CD14-positive monocyte (primary cell): ENCODE results near the gene UQCRHL. TPM values are rescaled to one million over a fixed set of nuclear protein-coding genes. Genes with fewer than 3 reads are reported as not detected.
A peak's percentile ranks its signal among the peaks of the same experiment; 100 is the strongest.

Source experiments
- DNase-seq, 3 donors: peaks; one replicate each; pipeline ENCODE4 v3.0.0-alpha.2; 2011 to 2022
- H2AFZ ChIP-seq: 2 replicates; pipeline ENCODE4 v1.6.0; 2012; ENCODE audit warnings: mild to moderate bottlenecking, low read depth, low read length, inconsistent platforms; ENCODE audit not compliant: insufficient read depth, poor library complexity, severe bottlenecking
- H3K27ac ChIP-seq, 2 donors: 1 replicate in 1 of 2; 2 replicates in 1 of 2; pipeline ENCODE4 v1.5.1; 2012 to 2013; ENCODE audit warnings: low read length in 2 of 2, control low read depth in 1 of 2, inconsistent platforms in 1 of 2, low read depth in 1 of 2, mild to moderate bottlenecking in 1 of 2
- H3K27me3 ChIP-seq, 2 donors: one replicate each; pipeline versions ENCODE4 v1.6.0 to v1.6.1; 2011 to 2013; ENCODE audit warnings: low read length in 2 of 2; ENCODE audit not compliant: control insufficient read depth in 2 of 2, insufficient read depth in 2 of 2
- H3K36me3 ChIP-seq, 2 donors: replicated peaks in 1 of 2; 1 replicate in 1 of 2; 2 replicates in 1 of 2; pipeline versions ENCODE4 v1.5.1 to v1.6.1; 2012 to 2013; ENCODE audit warnings: low read length in 2 of 2, control low read depth in 1 of 2, inconsistent platforms in 1 of 2, mild to moderate bottlenecking in 1 of 2; ENCODE audit not compliant: insufficient read depth in 2 of 2, control insufficient read depth in 1 of 2
- H3K4me1 ChIP-seq, 2 donors: 1 replicate in 1 of 2; 2 replicates in 1 of 2; pipeline versions ENCODE4 v1.5.1 to v1.6.1; 2012 to 2013; ENCODE audit warnings: low read length in 2 of 2, control low read depth in 1 of 2, inconsistent platforms in 1 of 2, mild to moderate bottlenecking in 1 of 2, moderate library complexity in 1 of 2; ENCODE audit not compliant: insufficient read depth in 2 of 2, control insufficient read depth in 1 of 2
- H3K4me2 ChIP-seq: replicated peaks from 2 replicates; pipeline ENCODE3; 2012; ENCODE audit warnings: low read length, moderate library complexity, mild to moderate bottlenecking; ENCODE audit not compliant: poor library complexity, severe bottlenecking; ENCODE audit errors: extremely low read depth
- H3K4me3 ChIP-seq, 3 experiments: fragments of 200-600 bp in 1 of 3; sonication (generic) in 1 of 3; replicated peaks in 1 of 3; 1 replicate in 2 of 3; 2 replicates in 1 of 3; pipeline ENCODE4 v1.5.1; 2011 to 2013; ENCODE audit warnings: low read length in 3 of 3, mild to moderate bottlenecking in 3 of 3, control low read depth in 2 of 3, low read depth in 2 of 3, inconsistent platforms in 1 of 3, moderate library complexity in 1 of 3
- H3K79me2 ChIP-seq: 2 replicates; pipeline ENCODE4 v1.6.0; 2012; ENCODE audit warnings: mild to moderate bottlenecking, control low read depth, inconsistent platforms, low read length, moderate library complexity; ENCODE audit not compliant: insufficient read depth
- H3K9ac ChIP-seq: 2 replicates; pipeline ENCODE4 v1.6.0; 2017; ENCODE audit warnings: low read length, mild to moderate bottlenecking; ENCODE audit not compliant: insufficient read depth, poor library complexity, severe bottlenecking
- H3K9me3 ChIP-seq, 2 donors: replicated peaks in 1 of 2; 1 replicate in 1 of 2; 2 replicates in 1 of 2; pipeline versions ENCODE4 v1.5.1 to v1.6.1; 2012 to 2013; ENCODE audit warnings: low read length in 2 of 2, control low read depth in 1 of 2; ENCODE audit not compliant: control insufficient read depth in 1 of 2, insufficient read depth in 1 of 2
- H4K20me1 ChIP-seq: 2 replicates; pipeline ENCODE4 v1.6.0; 2012; ENCODE audit warnings: mild to moderate bottlenecking, low read length, control low read depth, moderate library complexity; ENCODE audit not compliant: insufficient read depth
- H3K27ac Mint-ChIP-seq, 7 donors: one replicate each; pipeline ENCODE4 v1.8.0; 2020; ENCODE audit warnings: mild to moderate bottlenecking in 7 of 7, mixed read lengths in 7 of 7, moderate library complexity in 6 of 7, inconsistent platforms in 2 of 7
- H3K27me3 Mint-ChIP-seq, 3 donors: one replicate each; pipeline ENCODE4 v1.8.0; 2021 to 2022; ENCODE audit warnings: low read depth in 3 of 3, mild to moderate bottlenecking in 3 of 3, mixed read lengths in 3 of 3, moderate library complexity in 3 of 3, inconsistent platforms in 1 of 3
- H3K36me3 Mint-ChIP-seq, 2 donors: one replicate each; pipeline ENCODE4 v1.8.0; 2020; ENCODE audit warnings: mixed read lengths in 2 of 2, inconsistent platforms in 1 of 2, mild to moderate bottlenecking in 1 of 2
- H3K4me1 Mint-ChIP-seq: one replicate; pipeline ENCODE4 v1.8.0; 2020; ENCODE audit warnings: mild to moderate bottlenecking, mixed read lengths
- H3K4me3 Mint-ChIP-seq, 2 donors: one replicate each; pipeline ENCODE4 v1.8.0; 2020; ENCODE audit warnings: mild to moderate bottlenecking in 2 of 2, mixed read lengths in 2 of 2, moderate library complexity in 1 of 2
- H3K9me3 Mint-ChIP-seq, 7 donors: one replicate each; pipeline ENCODE4 v1.8.0; 2020 to 2022; ENCODE audit warnings: mixed read lengths in 7 of 7, mild to moderate bottlenecking in 6 of 7, moderate library complexity in 6 of 7, inconsistent platforms in 2 of 7
- CTCF ChIP-seq: fragments of 200-600 bp; IDR thresholded peaks from one replicate; pipeline ENCODE4 v1.8.0; 2022; ENCODE audit warnings: antibody characterized with exemption, mild to moderate bottlenecking
- WGBS: methylation state at CpG from one replicate; pipeline ENCODE4 v1.1.5; 2013; ENCODE audit warnings: missing lambda C conversion rate; ENCODE audit not compliant: insufficient coverage; 5-methylcytosine and 5-hydroxymethylcytosine counted together
- intact Hi-C, 2 donors: fragments of 100-400 bp; cut with micrococcal nuclease; formaldehyde crosslinking; loops; one replicate each; pipeline versions ENCODE4 v1.15.0 to v1.15.1; 2023
- polyA plus RNA-seq, 3 donors: library from polyadenylated mRNA; depleted of rRNA in 1 of 3; unstranded in 2 of 3; stranded (reverse) in 1 of 3; fragments of 300-500 nt in 2 of 3; fragments of >200 nt in 1 of 3; fragmentation: Illumina TruSeq in 2 of 3; gene quantifications; 1 replicate in 2 of 3; 2 replicates in 1 of 3; pipeline ENCODE4 v1.2.3, GENCODE V29; 2012 to 2021

The UQCRHL gene
- polyA plus RNA-seq, 3 donors, result 1.0 to 1.3 (median 1.0) TPM

- peaks cover 0 to 6% (median 1%) of the 10 kb centered on the region in 7 donors for H3K9me3 Mint-ChIP-seq
- Histone ChIP-seq H3K4me2 (no peak overlapping the region), H3K79me2 (no peaks in the 10 kb centered on the region), H2AFZ (no peak overlapping the region), H3K27me3 (peaks cover 10 to 30% of the 10 kb centered on the region in 2 donors), H3K4me3 (no peak overlapping the region), H3K4me1 (no peaks in the 10 kb centered on the region), H3K27ac (no peak overlapping the region), H3K36me3 (no peaks in the 10 kb centered on the region), H3K9me3 (peaks cover 0 to 5% of the 10 kb centered on the region in 2 donors), H4K20me1 (no peaks in the 10 kb centered on the region), H3K9ac (no peak overlapping the region)
- H3K36me3 Mint-ChIP-seq, result peaks cover 0 to 1% of the 10 kb centered on the region in 2 donors
- no peak overlapping the region for H3K27ac Mint-ChIP-seq
- no peak for TF ChIP-seq CTCF
- 82% methylated on average over 2 of the region's 10 CpGs for WGBS
- intact Hi-C loops, result no loop called here
- H3K4me1 Mint-ChIP-seq, result no peaks in the 10 kb centered on the region
- H3K27me3 Mint-ChIP-seq, result peaks cover 34 to 62% (median 39%) of the 10 kb centered on the region in 3 donors
- H3K4me3 Mint-ChIP-seq, result no peak overlapping the region
- no peak for DNase-seq
Measured at GRCh38 chr1:15764269-15764764, 43.1 kb downstream of the UQCRHL start.

- no peaks in the 10 kb centered on the region for H3K79me2 ChIP-seq
- peaks cover 0 to 1% of the 10 kb centered on the region in 2 donors for H3K36me3 Mint-ChIP-seq
- no peak overlapping the region for H2AFZ ChIP-seq
- no peaks in the 10 kb centered on the region for H4K20me1 ChIP-seq
- no peaks in the 10 kb centered on the region for H3K36me3 ChIP-seq
- no peak overlapping the region for H3K4me3 Mint-ChIP-seq
- H3K4me3 ChIP-seq, result no peak overlapping the region
- H3K9me3 ChIP-seq, result peaks cover 0 to 5% of the 10 kb centered on the region in 2 donors
- intact Hi-C loops, result no loop called here
- H3K4me2 ChIP-seq, result no peak overlapping the region
- H3K27me3 Mint-ChIP-seq, result peaks cover 41 to 73% (median 48%) of the 10 kb centered on the region in 3 donors
- peaks cover 3% of the 10 kb centered on the region for H3K4me1 Mint-ChIP-seq
- H3K27ac Mint-ChIP-seq, result peak overlapping the region in 1 of 7 donors; percentile 11
- 76% methylated on average over 9 of the region's 10 CpGs for WGBS
- TF ChIP-seq CTCF, result no peak
- H3K4me1 ChIP-seq, result no peaks in the 10 kb centered on the region
- H3K27ac ChIP-seq, result no peak overlapping the region
- no peak overlapping the region for H3K9ac ChIP-seq
- H3K9me3 Mint-ChIP-seq, result peaks cover 0 to 8% (median 2%) of the 10 kb centered on the region in 7 donors
- no peak for DNase-seq
- peaks cover 23 to 41% of the 10 kb centered on the region in 2 donors for H3K27me3 ChIP-seq
Measured at GRCh38 chr1:15762546-15762945, 44.9 kb downstream of the UQCRHL start.
